Measurements from ENCODE around the gene FBXO22.
"Not testable (repeated sequence)": the region's sequence is repeated elsewhere in the genome, so short reads cannot be mapped to it uniquely, and the experiment has no call there.

FBXO22 gene

DNA sequence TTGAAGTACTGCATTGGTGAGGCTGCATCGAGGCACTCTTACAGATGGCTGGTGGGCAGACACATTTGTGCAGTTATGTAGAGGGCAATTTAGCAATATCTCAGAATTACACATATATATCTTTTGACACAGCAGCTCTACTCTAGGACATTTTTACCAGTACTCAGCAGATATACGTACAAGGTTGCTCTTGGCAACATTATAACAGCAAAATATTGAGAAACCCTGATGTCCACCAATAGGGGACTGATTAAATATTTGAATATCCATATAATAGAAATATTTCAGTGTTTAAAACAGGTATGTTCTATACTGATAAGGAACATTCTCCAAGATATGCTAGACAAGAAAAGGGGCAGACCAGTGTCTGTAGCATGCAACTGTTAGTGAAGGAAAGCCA lies 7.9 kb upstream of the FBXO22 start:
- TF ChIP-seq CTCF (IDR thresholded peaks at IDR 0.05; ENCODE audit: borderline replicate concordance, insufficient read depth, low read depth, low read length), result no peak
- H3K4me3 ChIP-seq (ENCODE audit: low read depth, low read length), result no peak overlapping the region

DNA sequence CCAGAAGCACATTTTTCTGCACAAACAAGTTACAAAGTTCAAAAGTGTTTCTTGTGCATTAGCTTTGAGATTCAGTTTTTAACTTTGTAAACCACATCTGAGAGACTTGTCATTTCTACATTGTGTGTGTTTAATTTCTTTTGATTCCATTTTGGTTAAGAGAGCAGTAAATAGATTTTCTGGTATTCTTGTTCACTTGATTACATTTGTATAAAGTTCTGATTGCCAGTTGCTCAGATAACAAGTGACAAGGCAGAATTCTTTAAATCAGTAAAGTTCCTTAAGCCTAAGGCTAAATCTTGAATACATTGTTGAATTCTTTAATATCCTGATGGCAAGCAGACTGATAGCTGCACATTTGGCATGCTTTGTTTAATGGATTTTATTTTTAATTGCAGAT lies 3.1 kb upstream of the FBXO22 start:
- no peak for TF ChIP-seq CTCF (IDR thresholded peaks at IDR 0.05; ENCODE audit: borderline replicate concordance, insufficient read depth, low read depth, low read length)

DNA sequence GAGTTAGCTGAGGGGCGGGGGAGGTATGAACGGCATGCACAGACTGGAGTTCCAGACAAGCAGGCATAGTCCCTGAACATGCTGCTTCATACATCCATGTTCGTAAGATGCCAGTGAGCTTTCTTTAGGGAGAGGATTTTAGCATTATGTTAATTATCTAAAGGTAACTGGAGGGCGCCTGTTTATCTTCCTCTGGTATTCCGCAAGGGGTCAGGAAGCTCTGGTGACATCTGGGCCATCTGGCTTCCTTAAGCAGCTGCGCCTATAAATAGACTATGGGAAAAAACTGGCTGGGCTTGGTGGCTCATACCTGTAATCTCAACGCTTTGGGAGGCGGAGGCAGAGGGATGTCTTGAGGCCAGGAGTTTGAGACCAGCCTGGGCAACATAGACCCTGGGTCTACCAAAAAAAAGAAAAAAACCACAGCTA lies 1.5 kb upstream of the FBXO22 start:
- no peak overlapping the region for H3K4me3 ChIP-seq (ENCODE audit: low read depth, low read length)
- TF ChIP-seq CTCF (IDR thresholded peaks at IDR 0.05; ENCODE audit: borderline replicate concordance, insufficient read depth, low read depth, low read length), result no peak

More for the DNA sequence above, 3.1 kb upstream of the FBXO22 start:
- no peak overlapping the region for H3K4me3 ChIP-seq (ENCODE audit: low read depth, low read length)

GRCh38 chr15:75905231-75905630 lies 1.6 kb downstream of the FBXO22 start:
- H3K4me3 ChIP-seq (ENCODE audit: low read depth, low read length), result no peak overlapping the region
- no peak for TF ChIP-seq CTCF (IDR thresholded peaks at IDR 0.05; ENCODE audit: borderline replicate concordance, insufficient read depth, low read depth, low read length)

DNA sequence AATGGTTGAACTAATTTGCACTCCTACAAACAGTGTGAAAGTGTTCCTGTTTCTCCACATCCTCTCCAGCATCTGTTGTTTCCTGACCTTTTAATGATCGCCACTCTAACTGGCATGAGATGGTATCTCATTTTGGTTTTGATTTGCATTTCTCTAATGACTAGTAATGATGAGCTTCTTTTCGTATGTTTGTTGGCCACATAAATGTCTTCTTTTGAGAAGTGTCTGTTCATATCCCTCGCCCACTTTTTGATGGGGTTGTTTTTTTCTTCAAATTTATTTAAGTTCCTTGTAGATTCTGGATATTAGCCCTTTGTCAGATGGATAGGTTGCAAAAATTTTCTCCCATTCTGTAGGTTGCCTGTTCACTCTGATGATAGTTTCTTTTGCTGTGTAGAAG lies 6.7 kb downstream of the FBXO22 start:
- not testable (repeated sequence) for H3K4me3 ChIP-seq (ENCODE audit: low read depth, low read length)

DNA sequence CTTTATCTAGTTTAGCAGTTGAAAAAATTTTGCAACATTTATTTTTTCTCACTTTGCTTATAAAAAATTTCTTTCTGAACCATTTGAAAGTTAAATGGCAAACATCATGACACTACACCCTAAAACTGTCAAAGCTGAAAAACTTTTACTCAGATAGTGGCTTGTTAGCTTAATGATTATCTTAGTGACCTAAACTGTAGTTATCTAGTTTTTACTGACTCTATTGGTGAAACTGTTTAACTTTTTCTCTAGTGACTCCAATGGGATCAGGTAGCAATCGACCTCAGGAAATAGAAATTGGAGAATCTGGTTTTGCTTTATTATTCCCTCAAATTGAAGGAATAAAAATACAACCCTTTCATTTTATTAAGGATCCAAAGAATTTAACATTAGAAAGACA lies 13.3 kb downstream of the FBXO22 start:
- no peak for TF ChIP-seq CTCF (IDR thresholded peaks at IDR 0.05; ENCODE audit: borderline replicate concordance, insufficient read depth, low read depth, low read length)
- no peak overlapping the region for H3K4me3 ChIP-seq (ENCODE audit: low read depth, low read length)

DNA sequence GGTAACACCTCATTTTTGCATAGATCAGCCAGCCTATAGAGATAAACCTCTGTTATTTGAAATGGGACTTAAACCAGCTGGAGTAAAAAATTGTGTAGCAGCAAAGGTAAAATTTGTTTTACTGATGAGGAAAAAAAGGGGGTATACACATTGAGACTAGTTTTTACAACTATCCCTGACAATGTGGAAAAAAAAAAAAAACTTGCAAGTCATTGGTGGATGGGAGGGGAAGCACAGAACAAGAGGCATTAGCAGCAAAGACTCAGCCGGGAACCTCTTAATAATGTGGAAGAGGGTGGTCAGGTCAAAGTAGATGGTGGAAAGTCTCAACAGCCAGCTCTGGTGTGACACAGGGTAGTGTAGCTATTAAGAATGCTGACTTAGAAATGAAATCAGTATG lies 14.5 kb downstream of the FBXO22 start:
- TF ChIP-seq CTCF (IDR thresholded peaks at IDR 0.05; ENCODE audit: borderline replicate concordance, insufficient read depth, low read depth, low read length), result no peak
- no peak overlapping the region for H3K4me3 ChIP-seq (ENCODE audit: low read depth, low read length)

DNA sequence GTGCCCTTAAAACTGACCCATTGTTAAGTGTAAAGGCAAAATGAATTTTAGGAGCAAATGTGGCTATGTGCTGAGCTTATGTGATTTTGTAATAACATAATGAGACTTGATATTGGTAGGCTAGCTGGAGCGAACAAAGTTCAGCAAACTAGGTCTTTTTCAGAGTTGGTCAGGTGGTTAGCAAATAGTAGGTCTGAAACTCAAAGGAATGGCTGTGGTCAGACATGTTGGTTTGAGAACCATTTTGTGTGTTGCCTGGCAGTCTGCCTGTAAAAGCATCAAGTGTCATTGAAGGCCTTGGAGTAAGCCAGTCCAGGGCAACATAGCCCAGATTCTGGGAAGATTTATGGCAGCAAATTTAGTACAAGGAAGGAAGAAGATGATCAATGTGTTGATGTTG lies 16.4 kb downstream of the FBXO22 start:
- H3K4me3 ChIP-seq (ENCODE audit: low read depth, low read length), result no peak overlapping the region
- TF ChIP-seq CTCF (IDR thresholded peaks at IDR 0.05; ENCODE audit: borderline replicate concordance, insufficient read depth, low read depth, low read length), result no peak
